Naive thymus-derived CD4-positive, alpha-beta T cell (primary cell): Measurements from ENCODE around the gene ATAD5. TPM values are rescaled to one million over a fixed set of nuclear protein-coding genes. Genes with fewer than 3 reads are reported as not detected.

Experiments
- ATAC-seq: fragments of 150-1000 bp; cut with Tn5 transposase; 2 replicates; pipeline ENCODE4 v1.10.0; 2021; ENCODE audit warnings: mild to moderate bottlenecking, moderate library complexity
- CTCF ChIA-PET: fragments of 350-600 bp; sonication (Branson Sonifier 250); formaldehyde crosslinking; loops from one replicate; lab custom pipeline; 2021; ENCODE audit warnings: antibody characterized with exemption; lab: Charles Lee
- POLR2A ChIA-PET: fragments of 350-600 bp; sonication (Branson Sonifier 250); formaldehyde crosslinking; loops from one replicate; lab custom pipeline; 2021; ENCODE audit warnings: antibody characterized with exemption, inconsistent platforms; lab: Charles Lee
- DNase-seq, 9 donors: peaks; one replicate each; pipeline versions ENCODE4 v3.0.0 to v3.0.0-alpha.2; 2020 to 2022; ENCODE audit warnings: mixed read lengths in 1 of 9
- H3K27ac ChIP-seq: one replicate; pipeline ENCODE4 v1.7.0; 2013; ENCODE audit warnings: mild to moderate bottlenecking, low read depth, low read length, moderate library complexity
- H3K27me3 ChIP-seq, 2 donors: one replicate each; pipeline ENCODE4 v1.7.0; 2013; ENCODE audit warnings: low read length in 2 of 2, mild to moderate bottlenecking in 2 of 2, moderate library complexity in 2 of 2; ENCODE audit not compliant: control insufficient read depth in 2 of 2, insufficient read depth in 2 of 2
- H3K36me3 ChIP-seq, 3 experiments: 1 replicate in 2 of 3; 2 replicates in 1 of 3; pipeline ENCODE4 v1.7.0; 2013; ENCODE audit warnings: low read length in 3 of 3, mild to moderate bottlenecking in 3 of 3, moderate library complexity in 1 of 3; ENCODE audit not compliant: insufficient read depth in 3 of 3, control insufficient read depth in 2 of 3
- H3K4me1 ChIP-seq, 2 donors: one replicate each; pipeline ENCODE4 v1.7.0; 2013; ENCODE audit warnings: low read length in 2 of 2, mild to moderate bottlenecking in 2 of 2, moderate library complexity in 1 of 2; ENCODE audit not compliant: control insufficient read depth in 2 of 2, insufficient read depth in 2 of 2
- H3K4me3 ChIP-seq: 2 replicates; pipeline ENCODE4 v1.7.0; 2013; ENCODE audit warnings: mild to moderate bottlenecking, low read length
- H3K9me3 ChIP-seq, 3 experiments: 1 replicate in 2 of 3; 2 replicates in 1 of 3; pipeline ENCODE4 v1.7.0; 2013; ENCODE audit warnings: low read length in 3 of 3; ENCODE audit not compliant: control insufficient read depth in 2 of 3
- H3K27ac Mint-ChIP-seq, 9 donors: one replicate each; pipeline ENCODE4 v1.8.0; 2020 to 2022; ENCODE audit warnings: mixed read lengths in 9 of 9, mild to moderate bottlenecking in 8 of 9, moderate library complexity in 5 of 9, inconsistent platforms in 2 of 9
- H3K27me3 Mint-ChIP-seq, 5 donors: one replicate each; pipeline ENCODE4 v1.8.0; 2021 to 2022; ENCODE audit warnings: mixed read lengths in 5 of 5, mild to moderate bottlenecking in 1 of 5
- H3K36me3 Mint-ChIP-seq, 5 donors: one replicate each; pipeline ENCODE4 v1.8.0; 2020 to 2022; ENCODE audit warnings: mixed read lengths in 5 of 5, mild to moderate bottlenecking in 3 of 5, inconsistent platforms in 1 of 5
- H3K4me1 Mint-ChIP-seq, 7 donors: one replicate each; pipeline ENCODE4 v1.8.0; 2020 to 2022; ENCODE audit warnings: mixed read lengths in 7 of 7, mild to moderate bottlenecking in 3 of 7, inconsistent platforms in 1 of 7
- H3K4me3 Mint-ChIP-seq, 10 donors: one replicate each; pipeline ENCODE4 v1.8.0; 2020 to 2022; ENCODE audit warnings: mild to moderate bottlenecking in 10 of 10, mixed read lengths in 10 of 10, moderate library complexity in 6 of 10, inconsistent platforms in 2 of 10
- H3K9me3 Mint-ChIP-seq, 11 donors: one replicate each; pipeline ENCODE4 v1.8.0; 2020 to 2022; ENCODE audit warnings: mixed read lengths in 11 of 11, mild to moderate bottlenecking in 4 of 11, inconsistent platforms in 1 of 11, moderate library complexity in 1 of 11
- intact Hi-C, 2 donors: fragments of 100-400 bp; cut with micrococcal nuclease; formaldehyde crosslinking; loops; one replicate each; pipeline ENCODE4 v1.15.1; 2023
- polyA plus RNA-seq, 2 donors: library from polyadenylated mRNA; unstranded; fragments of 300-500 nt; fragmentation: Illumina TruSeq; gene quantifications; one replicate each; pipeline ENCODE4 v1.2.3, GENCODE V29; 2021
- total RNA-seq, 6 experiments: library from RNA in 5 of 6; stranded (reverse) in 5 of 6; gene quantifications; 1 replicate in 5 of 6; 2 replicates in 1 of 6; pipeline ENCODE4 v1.2.3 and lab custom pipeline; 2021 to 2026

ATAD5 gene
- total and polyA plus RNA-seq, 7 experiments from 2014 or later, result 1.3 to 22.1 (median 4.8) TPM

DNA sequence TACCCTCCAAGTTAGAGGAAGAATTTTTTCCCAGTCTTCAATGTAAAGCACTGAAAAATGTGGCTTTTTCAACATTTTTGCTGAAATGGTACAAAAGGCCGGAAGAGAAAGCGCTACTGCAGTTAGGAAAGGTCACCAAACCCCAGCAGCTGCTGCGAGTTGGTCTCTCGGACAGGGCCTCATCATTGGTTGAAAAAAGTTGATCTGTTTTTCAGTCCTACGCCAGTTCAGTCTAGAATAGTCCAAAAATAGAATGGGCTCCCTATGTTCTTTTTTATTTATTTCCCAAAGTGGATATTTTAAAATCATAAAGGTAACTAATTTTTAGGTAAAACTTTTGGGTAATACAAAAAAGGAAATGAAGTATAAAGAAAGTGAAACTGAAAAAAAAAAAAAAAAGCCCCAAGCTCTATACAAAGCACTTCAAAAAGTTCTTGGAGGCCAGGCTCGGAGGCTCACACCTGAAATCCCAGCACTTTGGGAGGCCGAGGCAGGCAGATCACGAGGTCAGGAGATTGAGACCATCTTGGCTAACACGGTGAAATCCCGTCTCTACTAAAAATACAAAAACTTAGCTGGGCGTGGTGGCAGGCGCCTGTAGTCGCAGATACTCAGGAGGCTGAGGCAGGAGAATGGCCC is 107.4 kb downstream of the ATAD5 start:
- Histone ChIP-seq H3K9me3 (no peaks in the 10 kb centered on the region), H3K4me1 (no peaks in the 10 kb centered on the region), H3K36me3 (no peaks in the 10 kb centered on the region), H3K4me3 (no peak overlapping the region), H3K27ac (no peak overlapping the region), H3K27me3 (no peaks in the 10 kb centered on the region)
- intact Hi-C loops, result no loop called here
- H3K9me3 Mint-ChIP-seq, result no peaks in the 10 kb centered on the region
- ChIA-PET POLR2A (no interaction called here), CTCF (no interaction called here)
- no peak overlapping the region for H3K4me3 Mint-ChIP-seq
- peaks cover 0 to 3% (median 0%) of the 10 kb centered on the region in 5 donors for H3K27me3 Mint-ChIP-seq
- H3K4me1 Mint-ChIP-seq, result peaks cover 0 to 11% (median 3%) of the 10 kb centered on the region in 7 donors
- peak overlapping the region in 1 of 9 donors; percentile 33 for H3K27ac Mint-ChIP-seq
- ATAC-seq (no peak), DNase-seq (no peak)
- H3K36me3 Mint-ChIP-seq, result peaks cover 0 to 8% (median 0%) of the 10 kb centered on the region in 5 donors

DNA sequence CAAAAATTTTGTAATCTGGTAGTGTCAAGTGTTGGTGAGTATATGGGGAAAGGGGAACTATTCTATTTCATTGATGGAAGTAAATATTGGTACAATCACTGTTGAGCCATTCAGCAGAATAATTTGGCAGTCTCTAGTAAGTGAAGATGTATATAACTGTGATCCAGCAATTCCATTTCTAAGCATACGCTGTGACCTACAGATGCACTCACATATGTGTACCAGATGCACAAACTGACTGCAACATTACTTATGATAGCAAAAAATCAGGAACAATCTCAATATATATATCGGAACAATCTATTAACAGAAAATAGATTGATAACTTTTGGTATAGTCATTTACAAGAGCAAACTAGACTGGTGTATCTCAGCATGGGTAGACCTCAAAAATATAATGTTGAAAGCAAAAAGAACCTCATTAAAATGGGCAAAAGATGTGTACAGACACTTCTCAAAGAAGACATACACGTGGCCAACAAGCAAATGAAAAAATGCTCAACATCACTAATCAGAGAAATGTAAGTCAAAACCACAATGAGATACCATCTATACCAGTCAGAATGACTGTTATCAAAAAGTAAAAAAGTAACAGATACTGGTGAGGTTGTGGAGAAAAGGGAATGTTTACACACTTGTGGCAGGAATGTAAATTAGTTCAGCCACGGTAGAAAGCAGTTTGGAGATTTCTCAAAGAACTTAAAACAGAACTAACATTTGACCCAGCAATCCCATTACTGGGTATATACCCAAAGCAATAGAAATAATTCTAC is 110.7 kb downstream of the ATAD5 start:
- ATAC-seq (no peak), DNase-seq (no peak)
- Mint-ChIP-seq H3K27ac (no peak overlapping the region), H3K4me1 (peaks cover 0 to 11% (median 3%) of the 10 kb centered on the region in 7 donors), H3K4me3 (no peak overlapping the region), H3K27me3 (peaks cover 0 to 3% (median 0%) of the 10 kb centered on the region in 5 donors), H3K36me3 (peaks cover 0 to 4% (median 0%) of the 10 kb centered on the region in 5 donors), H3K9me3 (no peaks in the 10 kb centered on the region)
- POLR2A ChIA-PET, result no interaction called here
- no peaks in the 10 kb centered on the region for H3K36me3 ChIP-seq
- no peaks in the 10 kb centered on the region for H3K4me1 ChIP-seq
- no peak overlapping the region for H3K4me3 ChIP-seq
- no peaks in the 10 kb centered on the region for H3K9me3 ChIP-seq
- CTCF ChIA-PET, result no interaction called here
- no peaks in the 10 kb centered on the region for H3K27me3 ChIP-seq
- no peak overlapping the region for H3K27ac ChIP-seq
- intact Hi-C loops, result no loop called here

Other genes starting within 250 kb of the ATAD5 start
- 100 to 1,000 TPM in 2 of 5 experiments, 10 to 100 TPM in 3; 65.5 to 142 (median 86.7) TPM for gene CRLF3, start 7.3 kb upstream of the ATAD5 start, total RNA-seq
- gene CRLF3, start 7.3 kb upstream of the ATAD5 start, polyA plus RNA-seq, result 100 to 1,000 TPM; 200 to 220 TPM
- 10 to 100 TPM in 4 of 5 experiments, 1 to 10 TPM in 1; 8.5 to 22.1 (median 16.5) TPM for gene TEFM, start 74.3 kb downstream of the ATAD5 start, total RNA-seq
- 10 to 100 TPM; 18.2 to 23.1 TPM for gene TEFM, start 74.3 kb downstream of the ATAD5 start, polyA plus RNA-seq
- 10 to 100 TPM in 1 of 5 experiments, 1 to 10 TPM in 4; 2.6 to 18.9 (median 4.9) TPM for gene ADAP2, start 90.0 kb downstream of the ATAD5 start, total RNA-seq
- not detected for gene ADAP2, start 90.0 kb downstream of the ATAD5 start, polyA plus RNA-seq
- gene RNF135, start 139.1 kb downstream of the ATAD5 start, total RNA-seq, result 10 to 100 TPM in 1 of 5 experiments, 1 to 10 TPM in 4; 3.4 to 18.7 (median 3.6) TPM
- 1 to 10 TPM; 2.0 to 2.2 TPM for gene RNF135, start 139.1 kb downstream of the ATAD5 start, polyA plus RNA-seq